HepG2 (cell line): Measurements from ENCODE around the gene MYL4. TPM values are rescaled to one million over a fixed set of nuclear protein-coding genes. Genes with fewer than 3 reads are reported as not detected.
A peak's percentile ranks its signal among the peaks of the same experiment; 100 is the strongest.

Experiments
- ATAC-seq: fragments of 200-7000 bp; cut with Tn5 transposase; 3 replicates; pipeline ENCODE4 v1.9.1; 2020; ENCODE audit warnings: mild to moderate bottlenecking, moderate library complexity
- BruUV-seq: library from RNA; stranded (reverse); fragments of 400-500 nt; replicated peaks from 2 replicates; lab custom pipeline; 2021; lab: Mats Ljungman, UMichigan
- CTCF ChIA-PET: fragments of 300-600 bp; formaldehyde crosslinking; extraction: SDS; loops from one replicate; lab custom pipeline; 2021; ENCODE audit warnings: low total read pairs, inconsistent platforms, low intra/inter-chr PET ratio; lab: Yijun Ruan, JAX
- POLR2A ChIA-PET: fragments of 350-600 bp; sonication (Branson Sonifier 250); formaldehyde crosslinking; loops from one replicate; lab custom pipeline; 2020; ENCODE audit warnings: antibody characterized with exemption, inconsistent platforms; lab: Yijun Ruan, JAX
- DNase-seq: peaks from one replicate; pipeline ENCODE4 v3.0.0-alpha.2; 2015; ENCODE audit warnings: low spot score
- FAIRE-seq: peaks from 3 replicates; lab custom pipeline; 2011; peaks lifted over from hg19 to GRCh38; lab: Jason Lieb, UNC
- H2AFZ ChIP-seq: one replicate; pipeline ENCODE4 v1.6.1; 2011; ENCODE audit warnings: low read length, inconsistent platforms
- H3K27ac ChIP-seq: fragments of 300-600 bp; 3 replicates; pipeline ENCODE4 v1.8.0; 2011; ENCODE audit warnings: mixed run types, mild to moderate bottlenecking, mixed read lengths, low read length, inconsistent platforms; ENCODE audit not compliant: insufficient read depth; ENCODE audit errors: extremely low read length
- H3K27me3 ChIP-seq, 2 experiments: fragments of 200-600 bp in 1 of 2; 2 replicates in 1 of 2; 3 replicates in 1 of 2; pipeline versions ENCODE4 v1.6.0 to v1.8.0; 2011; ENCODE audit warnings: low read length in 2 of 2, mild to moderate bottlenecking in 2 of 2, moderate library complexity in 2 of 2, inconsistent platforms in 1 of 2; ENCODE audit not compliant: insufficient read depth in 2 of 2, control insufficient read depth in 1 of 2
- H3K36me3 ChIP-seq, 2 experiments: fragments of 200-600 bp in 1 of 2; replicated peaks in 1 of 2; 2 replicates in 1 of 2; 3 replicates in 1 of 2; pipeline versions ENCODE4 v1.5.1 to v1.8.0; 2011; ENCODE audit warnings: low read length in 2 of 2, inconsistent platforms in 1 of 2; ENCODE audit not compliant: insufficient read depth in 2 of 2, control insufficient read depth in 1 of 2
- H3K4me1 ChIP-seq: 2 replicates; pipeline ENCODE4 v1.5.1; 2012; ENCODE audit warnings: low read length, inconsistent platforms; ENCODE audit not compliant: insufficient read depth
- H3K4me2 ChIP-seq: 2 replicates; pipeline ENCODE4 v1.6.0; 2011; ENCODE audit warnings: low read depth, low read length, inconsistent platforms
- H3K4me3 ChIP-seq, 3 experiments: fragments of 200-600 bp in 1 of 3; sonication (generic), shearing (Covaris generic) in 1 of 3; replicated peaks in 1 of 3; 2 replicates each; pipeline ENCODE4 v1.5.1; 2011 to 2016; ENCODE audit warnings: low read length in 3 of 3, inconsistent platforms in 2 of 3, low read depth in 2 of 3, mild to moderate bottlenecking in 2 of 3, control low read depth in 1 of 3, mixed read lengths in 1 of 3; ENCODE audit not compliant: insufficient read depth in 1 of 3
- H3K79me2 ChIP-seq: one replicate; pipeline ENCODE4 v1.6.1; 2011; ENCODE audit warnings: low read length, inconsistent platforms; ENCODE audit not compliant: insufficient read depth
- H3K9ac ChIP-seq: 2 replicates; pipeline ENCODE4 v1.6.0; 2011; ENCODE audit warnings: mild to moderate bottlenecking, low read depth, low read length, inconsistent platforms; ENCODE audit not compliant: insufficient read depth
- H3K9me3 ChIP-seq: 2 replicates; pipeline ENCODE4 v1.5.1; 2012; ENCODE audit warnings: mild to moderate bottlenecking, low read length
- H4K20me1 ChIP-seq: 2 replicates; pipeline ENCODE4 v1.6.0; 2011; ENCODE audit warnings: inconsistent platforms, mild to moderate bottlenecking, low read length, moderate library complexity; ENCODE audit not compliant: insufficient read depth
- MAFF ChIP-seq: IDR thresholded peaks from 2 replicates; pipeline ENCODE4 v1.6.1; 2011; ENCODE audit warnings: low read depth, low read length, improper control_type of control experiment
- MAFK ChIP-seq, 2 experiments: IDR thresholded peaks in 1 of 2; conservative IDR thresholded peaks in 1 of 2; 2 replicates each; pipeline ENCODE4 v1.6.1; 2011; ENCODE audit warnings: improper control_type of control experiment in 2 of 2, low read length in 2 of 2
- SRY ChIP-seq: sonication (generic); formaldehyde crosslinking; IDR thresholded peaks from 2 replicates; pipeline ENCODE4 v1.8.0; 2022; ENCODE audit warnings: mild to moderate bottlenecking, missing genetic modification reagents
- WGBS: methylation state at CpG from one replicate; pipeline ENCODE4 v1.1.6; 2017; ENCODE audit warnings: low lambda C conversion rate; 5-methylcytosine and 5-hydroxymethylcytosine counted together
- in situ Hi-C: cut with HindIII; loops from 2 replicates; pipeline ENCODE4 v1.10.0; 2017; ENCODE audit warnings: low pct_unique_long_range_greater_than_20kb; ENCODE audit not compliant: extremely low pct_ligation_motif_present
- intact Hi-C: fragments of 100-400 bp; cut with micrococcal nuclease; formaldehyde crosslinking; loops from one replicate; pipeline ENCODE4 v1.10.0; 2022; ENCODE audit not compliant: unreplicated experiment
- polyA plus RNA-seq, 8 experiments: library from polyadenylated mRNA; depleted of rRNA in 3 of 8; stranded (reverse) in 7 of 8; unstranded in 1 of 8; fragments of >200 nt; fragmentation: Illumina TruSeq in 4 of 8; extraction: Trizol in 4 of 8; gene quantifications; 2 replicates each; pipeline versions ENCODE4 v1.2.1 to v1.2.3, GENCODE V29; 2011 to 2016; ENCODE audit warnings: low read depth in 4 of 8, missing spikeins in 1 of 8, mixed read lengths in 1 of 8; ENCODE audit not compliant: insufficient read depth in 1 of 8
- total RNA-seq, 5 experiments: library from RNA; depleted of rRNA; stranded (reverse); fragments of >200 nt; fragmentation: Illumina TruSeq; extraction: Trizol; gene quantifications; 2 replicates each; pipeline ENCODE4 v1.2.3, GENCODE V29; 2016; ENCODE audit warnings: low read depth in 1 of 5
- TF ChIP-seq, protein P1 (sequence below): IDR thresholded peaks from 2 replicates; pipeline ENCODE4 v1.4.0; 2020; ENCODE audit warnings: mild to moderate bottlenecking, missing genetic modification reagents

Gene MYL4
- total and polyA plus RNA-seq, 2 of the 13 experiments (the other 11 are each of a cell fraction or from before 2014, with no cell fraction given) = not detected

- TF ChIP-seq, protein P1, sequence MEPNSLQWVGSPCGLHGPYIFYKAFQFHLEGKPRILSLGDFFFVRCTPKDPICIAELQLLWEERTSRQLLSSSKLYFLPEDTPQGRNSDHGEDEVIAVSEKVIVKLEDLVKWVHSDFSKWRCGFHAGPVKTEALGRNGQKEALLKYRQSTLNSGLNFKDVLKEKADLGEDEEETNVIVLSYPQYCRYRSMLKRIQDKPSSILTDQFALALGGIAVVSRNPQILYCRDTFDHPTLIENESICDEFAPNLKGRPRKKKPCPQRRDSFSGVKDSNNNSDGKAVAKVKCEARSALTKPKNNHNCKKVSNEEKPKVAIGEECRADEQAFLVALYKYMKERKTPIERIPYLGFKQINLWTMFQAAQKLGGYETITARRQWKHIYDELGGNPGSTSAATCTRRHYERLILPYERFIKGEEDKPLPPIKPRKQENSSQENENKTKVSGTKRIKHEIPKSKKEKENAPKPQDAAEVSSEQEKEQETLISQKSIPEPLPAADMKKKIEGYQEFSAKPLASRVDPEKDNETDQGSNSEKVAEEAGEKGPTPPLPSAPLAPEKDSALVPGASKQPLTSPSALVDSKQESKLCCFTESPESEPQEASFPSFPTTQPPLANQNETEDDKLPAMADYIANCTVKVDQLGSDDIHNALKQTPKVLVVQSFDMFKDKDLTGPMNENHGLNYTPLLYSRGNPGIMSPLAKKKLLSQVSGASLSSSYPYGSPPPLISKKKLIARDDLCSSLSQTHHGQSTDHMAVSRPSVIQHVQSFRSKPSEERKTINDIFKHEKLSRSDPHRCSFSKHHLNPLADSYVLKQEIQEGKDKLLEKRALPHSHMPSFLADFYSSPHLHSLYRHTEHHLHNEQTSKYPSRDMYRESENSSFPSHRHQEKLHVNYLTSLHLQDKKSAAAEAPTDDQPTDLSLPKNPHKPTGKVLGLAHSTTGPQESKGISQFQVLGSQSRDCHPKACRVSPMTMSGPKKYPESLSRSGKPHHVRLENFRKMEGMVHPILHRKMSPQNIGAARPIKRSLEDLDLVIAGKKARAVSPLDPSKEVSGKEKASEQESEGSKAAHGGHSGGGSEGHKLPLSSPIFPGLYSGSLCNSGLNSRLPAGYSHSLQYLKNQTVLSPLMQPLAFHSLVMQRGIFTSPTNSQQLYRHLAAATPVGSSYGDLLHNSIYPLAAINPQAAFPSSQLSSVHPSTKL = no peak
These were observed 351 bp downstream of the MYL4 start (continued) for GRCh38 chr17:47209499-47209898.

DNA sequence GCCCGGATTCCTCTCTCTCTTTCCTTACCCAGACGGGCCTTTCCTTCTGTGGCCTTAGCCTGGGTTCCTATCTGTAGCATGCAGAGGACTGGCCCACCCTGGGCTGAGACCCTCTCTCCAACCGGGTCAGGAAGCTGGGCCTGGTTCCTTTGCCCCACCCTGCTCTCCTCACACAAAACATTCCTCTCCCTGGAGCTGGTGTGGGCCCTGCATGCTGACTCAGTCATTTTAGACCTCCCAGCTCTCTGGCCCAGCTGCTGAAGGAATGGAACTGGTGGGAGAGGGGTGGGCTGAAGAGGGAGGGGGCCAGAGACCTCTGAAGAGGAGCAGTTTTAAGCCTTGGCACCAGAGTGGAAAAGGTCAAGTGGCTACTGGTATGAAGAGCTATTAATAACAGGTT, 957 bp downstream of the MYL4 start:
- WGBS = 32% methylated on average over 3 of the region's 3 CpGs
- no peaks in the 10 kb centered on the region for H3K79me2 ChIP-seq
- no peak overlapping the region for H3K4me3 ChIP-seq
- TF ChIP-seq MAFF = peak; percentile 73
- peak; percentile 84 to 86 for TF ChIP-seq MAFK (conservative IDR thresholded peaks at IDR 0.05 in 1 of 2, IDR thresholded peaks at IDR 0.05 in 1 of 2; ENCODE audit: low read length in 2 of 2)
- no peak for TF ChIP-seq SRY (CRISPR knock-in tag)
- no peaks in the 10 kb centered on the region for H3K9me3 ChIP-seq
- POLR2A ChIA-PET = no interaction called here
- no TSS peak for BruUV-seq
- no peak for FAIRE-seq
- in situ Hi-C loops = no loop called here
- no peaks in the 10 kb centered on the region for H4K20me1 ChIP-seq
- no peak for DNase-seq
- ATAC-seq = no peak
- H3K4me2 ChIP-seq = no peak overlapping the region
- CTCF ChIA-PET = no interaction called here
- intact Hi-C loops = no loop called here
- H2AFZ ChIP-seq = no peak overlapping the region
- no peaks in the 10 kb centered on the region for H3K36me3 ChIP-seq
- H3K27ac ChIP-seq = no peak overlapping the region
- peaks cover 0 to 36% of the 10 kb centered on the region in 2 experiments; a peak in 4 of 5 replicates for H3K27me3 ChIP-seq
- H3K4me1 ChIP-seq = peaks cover 8% of the 10 kb centered on the region; the same call in 1 of the 2 replicates
- H3K9ac ChIP-seq = no peak overlapping the region
